SK-N-MC (cell line): ENCODE data around the gene SH3PXD2B.
A peak's percentile ranks its signal among the peaks of the same experiment; 100 is the strongest.

Experiments
- DNase-seq: peaks from one replicate; pipeline ENCODE4 v3.0.0-alpha.2; 2011; ENCODE audit warnings: low read depth, low spot score
- H3K27ac ChIP-seq: fragments of 200-600 bp; sonication (generic); 2 replicates; pipeline ENCODE4 v1.5.1; 2016; ENCODE audit warnings: mixed run types
- H3K36me3 ChIP-seq: fragments of 200-600 bp; sonication (generic); 2 replicates; pipeline ENCODE4 v1.6.1; 2017; ENCODE audit warnings: antibody characterized with exemption, low read length, mixed read lengths; ENCODE audit not compliant: insufficient read depth
- H3K4me3 ChIP-seq: fragments of 200-600 bp; sonication (generic); 2 replicates; pipeline ENCODE4 v1.5.1; 2016
- H3K9ac ChIP-seq: fragments of 200-600 bp; sonication (generic); 2 replicates; pipeline ENCODE4 v1.8.0; 2017; ENCODE audit warnings: mixed run types, mixed read lengths; ENCODE audit not compliant: insufficient read length
- H3K9me3 ChIP-seq: fragments of 200-600 bp; sonication (generic); 2 replicates; pipeline ENCODE4 v1.6.1; 2017; ENCODE audit warnings: low read depth, mild to moderate bottlenecking, antibody characterized with exemption, low read length, moderate library complexity, mixed read lengths
- EZH2 ChIP-seq: fragments of 200-600 bp; sonication (generic); IDR thresholded peaks from one replicate; pipeline ENCODE4 v1.6.1; 2017; ENCODE audit warnings: antibody characterized with exemption
- FOXP2 ChIP-seq: optimal IDR thresholded peaks from 2 replicates; pipeline ENCODE3; 2011; ENCODE audit warnings: mild to moderate bottlenecking, moderate library complexity; ENCODE audit not compliant: insufficient read depth; ENCODE audit errors: extremely low read length, control extremely low read depth
- POLR2AphosphoS5 ChIP-seq: IDR thresholded peaks from 2 replicates; pipeline ENCODE4 v1.6.1; 2012; ENCODE audit warnings: mild to moderate bottlenecking, low read depth, low read length, borderline replicate concordance

The SH3PXD2B gene

GRCh38 chr5:172437445-172438318 lies 16.6 kb downstream of the SH3PXD2B start:
- peak; percentile 96 for DNase-seq
- H3K27ac ChIP-seq, result peak overlapping the region; percentile 83
- no peaks in the 10 kb centered on the region for H3K9me3 ChIP-seq
- H3K4me3 ChIP-seq, result peak overlapping the region; percentile 69
- H3K36me3 ChIP-seq, result no peaks in the 10 kb centered on the region
- TF ChIP-seq EZH2 (no peak), FOXP2 (peak; percentile 92), POLR2AphosphoS5 (peak; percentile 66)
- H3K9ac ChIP-seq, result peak overlapping the region; percentile 50

GRCh38 chr5:172436879-172437369 lies 17.4 kb downstream of the SH3PXD2B start:
- Histone ChIP-seq H3K27ac (no peak overlapping the region), H3K4me3 (peak overlapping the region; percentile 69), H3K36me3 (no peaks in the 10 kb centered on the region), H3K9me3 (no peaks in the 10 kb centered on the region), H3K9ac (no peak overlapping the region)
- TF ChIP-seq FOXP2, result no peak
- no peak for TF ChIP-seq EZH2
- no peak for TF ChIP-seq POLR2AphosphoS5
- DNase-seq, result no peak

GRCh38 chr5:172436078-172436878 lies 18.0 kb downstream of the SH3PXD2B start:
- DNase-seq, result no peak
- Histone ChIP-seq H3K9me3 (no peaks in the 10 kb centered on the region), H3K36me3 (no peaks in the 10 kb centered on the region), H3K9ac (no peak overlapping the region), H3K27ac (no peak overlapping the region), H3K4me3 (no peak overlapping the region)
- TF ChIP-seq FOXP2, result no peak
- TF ChIP-seq POLR2AphosphoS5, result no peak
- no peak for TF ChIP-seq EZH2

- H3K36me3 ChIP-seq, result no peaks in the 10 kb centered on the region
- DNase-seq, result no peak
- H3K27ac ChIP-seq, result no peak overlapping the region
- no peak overlapping the region for H3K9ac ChIP-seq
- TF ChIP-seq EZH2 (no peak), POLR2AphosphoS5 (no peak), FOXP2 (no peak)
- H3K9me3 ChIP-seq, result no peaks in the 10 kb centered on the region
- H3K4me3 ChIP-seq, result no peak overlapping the region
These were observed 18.8 kb downstream of the SH3PXD2B start for GRCh38 chr5:172435362-172436077.

- DNase-seq, result no peak
- no peak for TF ChIP-seq EZH2
- H3K4me3 ChIP-seq, result no peak overlapping the region
- no peak overlapping the region for H3K27ac ChIP-seq
- no peaks in the 10 kb centered on the region for H3K36me3 ChIP-seq
- no peak overlapping the region for H3K9ac ChIP-seq
- H3K9me3 ChIP-seq, result no peaks in the 10 kb centered on the region
These were observed 20.1 kb downstream of the SH3PXD2B start for GRCh38 chr5:172434251-172434650.

GRCh38 chr5:172433513-172433912 lies 20.8 kb downstream of the SH3PXD2B start:
- no peak overlapping the region for H3K4me3 ChIP-seq
- TF ChIP-seq EZH2 (no peak), POLR2AphosphoS5 (no peak), FOXP2 (no peak)
- H3K27ac ChIP-seq, result no peak overlapping the region
- no peak for DNase-seq
- no peak overlapping the region for H3K9ac ChIP-seq
- no peaks in the 10 kb centered on the region for H3K36me3 ChIP-seq
- H3K9me3 ChIP-seq, result no peaks in the 10 kb centered on the region

- Histone ChIP-seq H3K4me3 (no peak overlapping the region), H3K36me3 (no peaks in the 10 kb centered on the region), H3K9me3 (no peaks in the 10 kb centered on the region), H3K9ac (no peak overlapping the region), H3K27ac (no peak overlapping the region)
- DNase-seq, result no peak
- no peak for TF ChIP-seq FOXP2
- no peak for TF ChIP-seq POLR2AphosphoS5
- TF ChIP-seq EZH2, result no peak
These were observed 21.3 kb downstream of the SH3PXD2B start for GRCh38 chr5:172433071-172433470.

- no peaks in the 10 kb centered on the region for H3K36me3 ChIP-seq
- no peaks in the 10 kb centered on the region for H3K9me3 ChIP-seq
- H3K27ac ChIP-seq, result no peak overlapping the region
- no peak for TF ChIP-seq FOXP2
- no peak for TF ChIP-seq POLR2AphosphoS5
- TF ChIP-seq EZH2, result no peak
- H3K9ac ChIP-seq, result no peak overlapping the region
- no peak for DNase-seq
- H3K4me3 ChIP-seq, result no peak overlapping the region
These were observed 24.0 kb downstream of the SH3PXD2B start for GRCh38 chr5:172430354-172430753.
